BLaER1 (cell line): ENCODE measurements around the gene ZNF276.
"Not testable (repeated sequence)": the region's sequence is repeated elsewhere in the genome, so short reads cannot be mapped to it uniquely, and the experiment has no call there.

ENCODE experiments used
- H3K27ac ChIP-seq: shearing (Covaris generic); formaldehyde crosslinking; 2 replicates; pipeline ENCODE4 v1.8.1; 2022
- H3K27me3 ChIP-seq: shearing (Covaris generic); formaldehyde crosslinking; 2 replicates; pipeline ENCODE4 v1.8.1; 2022
- H3K36me3 ChIP-seq: shearing (Covaris generic); formaldehyde crosslinking; 2 replicates; pipeline ENCODE4 v1.8.1; 2022
- H3K4me1 ChIP-seq: shearing (Covaris generic); formaldehyde crosslinking; 2 replicates; pipeline ENCODE4 v1.8.1; 2022
- H3K4me2 ChIP-seq: shearing (Covaris generic); formaldehyde crosslinking; 2 replicates; pipeline ENCODE4 v1.8.1; 2022
- H3K4me3 ChIP-seq: shearing (Covaris generic); formaldehyde crosslinking; 2 replicates; pipeline ENCODE4 v1.8.1; 2022
- H3K9ac ChIP-seq: shearing (Covaris generic); formaldehyde crosslinking; 2 replicates; pipeline ENCODE4 v1.8.1; 2022
- H3K9me3 ChIP-seq: shearing (Covaris generic); formaldehyde crosslinking; 2 replicates; pipeline ENCODE4 v1.8.1; 2022
- H4K20me1 ChIP-seq: shearing (Covaris generic); formaldehyde crosslinking; 2 replicates; pipeline ENCODE4 v1.8.1; 2022
- Cebpa-rat ChIP-seq: shearing (Covaris generic); IDR thresholded peaks from 2 replicates; pipeline ENCODE4 v1.8.1; 2022

The ZNF276 gene

DNA sequence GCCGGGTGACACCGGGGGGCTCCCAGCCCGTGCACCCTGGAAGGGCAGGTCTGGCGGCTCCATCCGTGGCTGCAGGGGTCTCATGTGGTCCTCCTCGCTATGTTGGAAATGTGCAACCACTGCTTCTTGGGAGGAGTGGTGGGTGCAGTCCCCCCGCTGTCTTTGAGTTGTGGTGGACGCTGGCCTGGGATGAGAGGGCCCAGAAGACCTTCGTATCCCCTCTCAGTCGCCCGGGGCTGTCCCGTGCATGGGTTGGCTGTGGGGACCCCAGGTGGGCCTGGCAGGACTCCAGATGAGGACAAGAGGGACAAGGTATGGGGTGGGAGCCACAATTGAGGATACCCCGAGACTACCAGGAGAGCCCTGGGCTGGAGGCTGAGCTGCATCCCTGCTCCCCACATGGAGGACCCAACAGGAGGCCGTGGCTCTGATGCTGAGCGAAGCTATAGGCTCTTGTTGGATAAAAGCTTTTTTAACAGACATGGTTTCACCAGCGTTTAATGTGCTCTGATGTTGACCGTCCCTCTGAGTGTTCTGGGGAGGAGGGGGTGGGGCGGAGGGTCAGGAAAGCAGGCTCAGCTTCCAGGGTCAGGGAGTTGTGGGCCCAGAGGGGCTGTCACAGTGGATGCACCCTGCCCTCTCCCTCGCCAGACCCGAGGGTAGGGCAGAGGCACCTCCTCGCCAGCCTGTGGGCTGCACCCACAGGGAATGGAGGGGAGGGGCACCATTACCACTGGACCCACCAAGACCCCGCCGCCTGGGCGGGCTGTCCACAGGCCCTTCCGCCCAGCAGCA, 25.3 kb upstream of the ZNF276 start:
- Histone ChIP-seq H3K4me2 (peak overlapping the region; percentile 86), H3K36me3 (peaks cover 64% of the 10 kb centered on the region), H4K20me1 (peaks cover 66% of the 10 kb centered on the region), H3K4me3 (no peak overlapping the region), H3K9ac (peak overlapping the region; percentile 57), H3K4me1 (peaks cover 86% of the 10 kb centered on the region), H3K27ac (peak overlapping the region; percentile 71), H3K27me3 (no peaks in the 10 kb centered on the region), H3K9me3 (no peaks in the 10 kb centered on the region)
- TF ChIP-seq Cebpa-rat, result no peak

DNA sequence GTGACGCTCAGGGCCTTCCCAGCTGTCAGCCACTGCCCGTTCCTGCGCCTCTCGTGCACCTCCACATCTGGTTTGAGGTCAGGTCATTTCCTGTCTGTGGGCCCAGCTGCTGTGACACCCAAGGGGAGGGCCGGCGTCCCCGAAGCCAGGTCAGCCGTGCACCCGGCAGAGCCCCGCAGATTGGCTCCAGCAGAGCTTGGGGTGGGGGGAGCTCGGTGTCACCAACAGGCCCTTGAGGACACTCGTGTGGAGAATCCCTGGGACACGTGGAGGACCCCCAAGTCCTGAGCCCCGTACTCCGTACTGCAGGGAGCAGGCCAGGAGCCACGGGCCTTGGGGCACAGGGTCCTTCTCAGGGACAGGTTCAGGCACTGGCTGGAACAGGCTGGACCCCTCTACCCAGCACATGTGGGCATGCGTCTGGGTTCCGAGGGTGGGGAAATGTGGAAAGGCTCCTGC, 24.6 kb upstream of the ZNF276 start:
- H3K27ac ChIP-seq, result peak overlapping the region; percentile 71
- peaks cover 58% of the 10 kb centered on the region for H3K36me3 ChIP-seq
- no peak overlapping the region; the same call in 1 of the 2 replicates for H3K4me3 ChIP-seq
- peak overlapping the region; percentile 86 for H3K4me2 ChIP-seq
- peaks cover 66% of the 10 kb centered on the region for H4K20me1 ChIP-seq
- peak overlapping the region; percentile 57 for H3K9ac ChIP-seq
- peaks cover 80% of the 10 kb centered on the region for H3K4me1 ChIP-seq
- TF ChIP-seq Cebpa-rat, result no peak
- no peaks in the 10 kb centered on the region for H3K9me3 ChIP-seq
- H3K27me3 ChIP-seq, result no peaks in the 10 kb centered on the region

DNA sequence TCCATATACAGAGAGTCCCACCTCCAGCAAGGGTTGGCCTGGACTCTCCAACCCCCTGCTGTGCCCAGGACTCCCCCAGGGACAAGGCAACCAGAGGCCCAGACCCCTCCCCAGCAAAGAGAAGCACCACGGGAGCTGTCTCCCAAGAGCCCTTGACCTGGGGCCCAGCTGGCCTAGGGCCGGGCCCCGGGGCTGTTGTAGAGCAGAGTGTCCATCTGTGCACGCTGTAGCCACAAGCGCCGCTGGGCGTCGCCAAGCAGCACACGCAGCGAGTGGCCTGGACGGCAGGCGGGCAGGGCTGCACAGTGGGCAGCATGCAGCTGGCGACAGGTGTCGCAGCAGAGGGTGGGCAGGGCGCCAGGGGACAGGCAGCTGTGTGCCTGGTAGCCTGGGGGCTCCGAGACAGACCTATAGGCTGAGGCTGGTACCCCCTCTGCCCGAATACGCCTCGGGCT, 24.1 kb upstream of the ZNF276 start:
- H4K20me1 ChIP-seq, result peaks cover 66% of the 10 kb centered on the region
- H3K4me3 ChIP-seq, result no peak overlapping the region; the same call in 1 of the 2 replicates
- TF ChIP-seq Cebpa-rat, result no peak
- H3K9ac ChIP-seq, result peak overlapping the region; percentile 57; the same call in 1 of the 2 replicates
- peaks cover 76% of the 10 kb centered on the region for H3K4me1 ChIP-seq
- H3K27ac ChIP-seq, result peak overlapping the region; percentile 71
- H3K36me3 ChIP-seq, result peaks cover 53% of the 10 kb centered on the region
- no peaks in the 10 kb centered on the region for H3K27me3 ChIP-seq
- peak overlapping the region; percentile 86 for H3K4me2 ChIP-seq
- no peaks in the 10 kb centered on the region for H3K9me3 ChIP-seq

DNA sequence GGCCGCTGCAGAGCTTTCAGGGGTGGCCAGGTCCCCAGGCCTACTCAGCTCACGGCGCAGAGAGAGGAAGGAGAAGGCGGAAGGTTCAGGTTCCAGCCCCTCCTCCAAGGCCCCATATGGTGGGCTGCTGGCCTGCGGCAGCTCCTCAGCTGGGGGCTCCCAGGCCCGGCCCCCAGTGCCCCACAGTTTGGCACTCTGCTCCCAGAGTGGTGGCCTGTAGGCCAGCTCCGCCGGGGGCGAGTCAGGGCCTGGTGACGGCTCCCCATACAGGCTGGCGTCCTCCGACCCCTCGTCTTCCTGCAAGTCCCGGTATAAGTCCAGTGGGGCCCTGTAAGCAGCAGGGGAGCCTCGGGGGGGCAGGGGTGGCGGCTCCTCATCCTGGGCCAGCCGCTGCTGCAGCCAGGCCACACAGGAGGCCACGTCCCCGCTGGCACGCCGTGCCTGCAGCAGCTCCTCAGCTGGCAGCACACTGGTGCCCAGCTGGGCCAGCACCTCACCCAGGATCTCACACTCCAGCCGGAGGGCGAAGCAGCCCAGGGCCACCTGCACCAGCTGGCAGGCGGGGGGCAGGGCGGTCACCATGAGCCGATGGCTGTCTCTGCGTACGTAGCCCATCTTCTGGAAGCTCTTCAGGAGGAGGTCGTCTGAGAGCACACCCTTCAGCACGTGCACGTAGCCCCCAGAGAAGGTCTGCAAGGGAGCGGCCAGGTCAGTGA, 23.6 kb upstream of the ZNF276 start:
- Histone ChIP-seq H3K4me1 (peaks cover 74% of the 10 kb centered on the region), H3K4me3 (no peak overlapping the region), H3K27ac (peak overlapping the region; percentile 71), H3K9me3 (no peaks in the 10 kb centered on the region), H3K9ac (no peak overlapping the region), H3K36me3 (peaks cover 47% of the 10 kb centered on the region), H4K20me1 (peaks cover 66% of the 10 kb centered on the region), H3K4me2 (peak overlapping the region; percentile 86; the same call in 1 of the 2 replicates), H3K27me3 (no peaks in the 10 kb centered on the region)
- TF ChIP-seq Cebpa-rat, result no peak

DNA sequence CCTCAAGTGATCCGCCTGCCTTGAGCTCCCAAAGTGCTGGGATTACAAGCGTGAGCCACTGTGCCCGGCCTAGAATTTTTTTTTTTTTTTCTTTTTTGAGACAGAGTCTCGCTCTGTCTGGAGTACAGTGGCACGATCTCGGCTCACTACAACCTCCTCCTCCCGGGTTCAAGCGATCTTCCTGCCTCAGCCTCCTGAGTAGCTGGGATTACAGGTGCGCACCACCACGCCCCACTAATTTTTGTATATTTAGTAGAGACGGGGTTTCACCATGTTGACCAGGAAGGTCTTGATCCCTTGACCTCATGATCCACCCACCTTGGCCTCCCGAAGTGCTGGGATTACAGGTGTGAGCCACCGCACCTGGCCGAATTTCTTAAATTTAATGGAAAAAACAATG, 22.6 kb upstream of the ZNF276 start:
- H3K27me3 ChIP-seq, H3K4me2 ChIP-seq, H3K4me3 ChIP-seq, H3K9ac ChIP-seq, H3K27ac ChIP-seq, H3K9me3 ChIP-seq: not testable (repeated sequence)
- H4K20me1 ChIP-seq, result peaks cover 66% of the 10 kb centered on the region
- peaks cover 64% of the 10 kb centered on the region for H3K4me1 ChIP-seq
- peaks cover 37% of the 10 kb centered on the region for H3K36me3 ChIP-seq

DNA sequence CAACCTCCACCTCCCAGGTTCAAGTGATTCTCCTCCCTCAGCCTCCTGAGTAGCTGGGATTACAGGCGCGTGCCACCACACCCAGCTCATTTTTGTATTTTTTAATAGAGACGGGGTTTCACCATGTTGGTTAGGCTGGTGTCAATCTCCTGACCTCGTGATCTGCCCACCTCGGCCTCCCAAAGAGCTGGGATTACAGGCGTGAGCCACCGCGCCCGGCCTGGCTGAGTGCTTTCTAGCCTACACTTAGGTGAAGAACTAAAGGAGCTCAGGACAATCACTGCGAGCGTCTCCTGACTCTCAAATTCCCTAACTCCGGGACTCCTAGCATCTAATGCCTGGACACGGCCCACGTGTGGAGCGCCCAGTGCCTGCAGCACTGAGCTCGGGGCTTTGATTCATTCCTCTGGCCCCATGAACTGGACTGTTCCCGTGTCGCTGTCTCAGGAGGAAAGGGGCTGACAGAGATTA, 21.7 kb upstream of the ZNF276 start:
- not testable (repeated sequence) for H3K27ac ChIP-seq, H3K27me3 ChIP-seq, H3K9me3 ChIP-seq, H3K9ac ChIP-seq
- H3K4me1 ChIP-seq, result peaks cover 55% of the 10 kb centered on the region
- H3K4me3 ChIP-seq, result peak overlapping the region; percentile 78; the same call in 1 of the 2 replicates
- H3K36me3 ChIP-seq, result peaks cover 28% of the 10 kb centered on the region
- H4K20me1 ChIP-seq, result peaks cover 59% of the 10 kb centered on the region
- peak overlapping the region; percentile 94 for H3K4me2 ChIP-seq

DNA sequence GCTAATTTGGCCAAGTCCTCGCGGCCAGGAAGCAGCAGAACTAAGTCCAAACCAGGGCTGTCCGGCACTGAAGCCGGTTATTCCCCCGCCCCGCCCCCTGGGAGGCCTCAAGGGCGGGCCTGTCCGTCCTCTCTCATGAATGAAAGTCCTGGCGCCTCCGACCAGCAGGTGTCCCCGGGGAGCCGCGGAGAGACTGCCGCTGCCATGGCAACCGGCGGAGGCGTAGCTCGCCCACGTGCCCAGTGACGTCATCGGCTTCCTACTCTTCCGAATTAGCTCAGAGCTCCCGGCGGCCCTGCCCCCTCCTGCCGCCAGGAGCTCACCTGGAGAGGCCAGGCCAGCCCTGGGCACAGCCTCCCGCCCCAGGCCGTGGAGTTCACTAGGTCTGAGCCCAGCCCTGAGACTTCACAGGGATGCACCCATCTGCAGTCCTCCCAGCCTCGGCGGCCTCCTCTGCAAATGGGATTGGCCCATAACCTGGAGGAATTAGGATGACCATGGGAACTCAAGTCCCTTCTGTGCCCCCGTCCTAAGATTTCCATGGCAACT, 21.2 kb upstream of the ZNF276 start:
- Histone ChIP-seq H3K4me2 (peak overlapping the region; percentile 94), H4K20me1 (peaks cover 56% of the 10 kb centered on the region), H3K9ac (peak overlapping the region; percentile 81), H3K9me3 (no peaks in the 10 kb centered on the region), H3K27ac (peak overlapping the region; percentile 73), H3K27me3 (no peaks in the 10 kb centered on the region), H3K36me3 (peaks cover 23% of the 10 kb centered on the region), H3K4me1 (peaks cover 53% of the 10 kb centered on the region), H3K4me3 (peak overlapping the region; percentile 78)
- no peak for TF ChIP-seq Cebpa-rat

DNA sequence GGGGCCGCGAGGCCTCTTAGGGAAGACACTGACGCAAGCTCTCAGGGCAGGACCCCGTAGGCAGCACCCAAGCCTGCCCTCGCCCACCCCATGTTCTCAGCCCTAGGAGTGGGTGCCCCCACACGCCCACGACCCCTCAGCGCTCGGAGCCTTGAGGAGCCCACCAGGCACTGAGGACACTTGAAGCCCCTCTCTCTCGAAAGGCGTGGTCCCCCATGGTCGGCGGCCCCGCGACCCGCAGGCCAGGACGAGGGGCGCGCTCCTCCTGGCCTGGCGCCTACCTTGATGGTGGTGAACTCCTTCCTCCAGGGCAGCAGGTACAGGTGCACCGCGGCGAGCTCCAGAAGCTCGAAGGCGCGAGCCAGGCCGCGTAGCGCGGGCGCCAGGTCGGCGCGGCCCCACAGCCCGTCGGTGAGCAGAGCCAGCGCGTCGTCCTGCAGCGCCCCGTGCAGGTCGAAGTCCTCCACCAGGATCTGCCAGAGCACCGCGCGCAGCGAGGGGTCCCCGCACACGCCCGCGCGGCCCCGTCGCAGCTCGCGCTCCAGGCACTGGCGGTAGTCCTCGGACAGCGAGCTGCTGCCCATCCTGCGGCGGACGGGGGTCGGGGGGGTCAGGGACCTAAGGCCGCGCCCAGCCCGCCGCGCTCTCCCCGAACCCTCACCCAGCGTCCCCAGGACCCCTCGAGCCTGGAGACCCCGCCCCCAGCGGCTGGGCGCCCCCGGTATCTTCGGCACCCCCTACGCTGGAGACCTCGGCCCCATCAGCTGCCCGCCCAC, 20.5 kb upstream of the ZNF276 start:
- Histone ChIP-seq H3K4me2 (peak overlapping the region; percentile 94), H3K36me3 (peaks cover 17% of the 10 kb centered on the region), H3K27me3 (no peaks in the 10 kb centered on the region), H3K9me3 (no peaks in the 10 kb centered on the region), H4K20me1 (peaks cover 50% of the 10 kb centered on the region), H3K27ac (peak overlapping the region; percentile 73), H3K4me1 (peaks cover 53% of the 10 kb centered on the region), H3K4me3 (peak overlapping the region; percentile 78), H3K9ac (peak overlapping the region; percentile 81)
- TF ChIP-seq Cebpa-rat, result no peak
